ENCODE measurements around the gene PHC2. TPM values are rescaled to one million over a fixed set of nuclear protein-coding genes. Genes with fewer than 3 reads are reported as not detected.

PHC2 gene
- polyA plus RNA-seq, 1 donor (not counting 4 experiments of a cell fraction or from before 2014, with no cell fraction given): 51.7 TPM

DNA sequence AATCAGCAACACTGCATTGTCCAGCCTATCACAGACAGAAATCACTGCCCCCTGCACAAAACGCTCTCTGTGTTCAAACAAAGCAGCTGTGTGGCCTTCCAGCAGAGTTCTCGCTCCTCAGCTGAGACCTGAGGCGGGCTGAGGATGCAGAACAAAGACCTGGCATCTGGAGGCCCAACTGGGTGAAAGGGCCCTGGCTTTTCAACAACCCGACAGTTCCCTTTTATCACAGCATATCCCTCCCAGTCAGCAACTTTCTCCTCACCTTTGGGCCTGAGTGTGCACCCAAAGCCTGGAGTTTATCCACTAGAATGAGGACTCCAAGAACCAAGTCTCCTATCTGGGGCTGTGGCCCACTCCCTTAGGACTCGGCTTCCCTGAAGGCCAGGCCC lies 67.4 kb downstream of the PHC2 start:
- no peaks in the 10 kb centered on the region for H3K27me3 ChIP-seq (ENCODE audit: control insufficient read depth, extremely low read depth, insufficient read depth, low read length)
- DNase-seq (ENCODE audit: low read depth, low spot score) (no peak), FAIRE-seq (no peak)
- no peak overlapping the region for H3K9ac ChIP-seq (ENCODE audit: control insufficient read depth, extremely low read depth, insufficient read depth, low read length)
- H3K9me1 ChIP-seq (ENCODE audit: control insufficient read depth, extremely low read depth, insufficient read depth, low read length): peaks cover 3% of the 10 kb centered on the region
- no peaks in the 10 kb centered on the region for H3K79me2 ChIP-seq (ENCODE audit: control insufficient read depth, insufficient read depth, low read length)
- no peak overlapping the region for H3K4me3 ChIP-seq (ENCODE audit: control insufficient read depth in 2 of 3, extremely low read depth in 1 of 3, insufficient read depth in 2 of 3, low read depth in 1 of 3, low read length in 3 of 3)
- peaks cover 13 to 40% of the 10 kb centered on the region in 2 experiments for H3K36me3 ChIP-seq (ENCODE audit: control insufficient read depth in 2 of 2, extremely low read depth in 1 of 2, insufficient read depth in 2 of 2, low read length in 2 of 2)
- no peak overlapping the region for H2AFZ ChIP-seq (ENCODE audit: control insufficient read depth, low read length)
- H3K9me3 ChIP-seq (ENCODE audit: control insufficient read depth, low read depth, low read length): no peaks in the 10 kb centered on the region
- H3K4me1 ChIP-seq (ENCODE audit: control insufficient read depth, extremely low read depth, insufficient read depth, low read length): peaks cover 21% of the 10 kb centered on the region
- H3K27ac ChIP-seq (ENCODE audit: control insufficient read depth, insufficient read depth, low read length): no peak overlapping the region
- TF ChIP-seq EZH2 (IDR thresholded peaks at IDR 0.05; ENCODE audit: low read length): no peak
- TF ChIP-seq, protein P1, sequence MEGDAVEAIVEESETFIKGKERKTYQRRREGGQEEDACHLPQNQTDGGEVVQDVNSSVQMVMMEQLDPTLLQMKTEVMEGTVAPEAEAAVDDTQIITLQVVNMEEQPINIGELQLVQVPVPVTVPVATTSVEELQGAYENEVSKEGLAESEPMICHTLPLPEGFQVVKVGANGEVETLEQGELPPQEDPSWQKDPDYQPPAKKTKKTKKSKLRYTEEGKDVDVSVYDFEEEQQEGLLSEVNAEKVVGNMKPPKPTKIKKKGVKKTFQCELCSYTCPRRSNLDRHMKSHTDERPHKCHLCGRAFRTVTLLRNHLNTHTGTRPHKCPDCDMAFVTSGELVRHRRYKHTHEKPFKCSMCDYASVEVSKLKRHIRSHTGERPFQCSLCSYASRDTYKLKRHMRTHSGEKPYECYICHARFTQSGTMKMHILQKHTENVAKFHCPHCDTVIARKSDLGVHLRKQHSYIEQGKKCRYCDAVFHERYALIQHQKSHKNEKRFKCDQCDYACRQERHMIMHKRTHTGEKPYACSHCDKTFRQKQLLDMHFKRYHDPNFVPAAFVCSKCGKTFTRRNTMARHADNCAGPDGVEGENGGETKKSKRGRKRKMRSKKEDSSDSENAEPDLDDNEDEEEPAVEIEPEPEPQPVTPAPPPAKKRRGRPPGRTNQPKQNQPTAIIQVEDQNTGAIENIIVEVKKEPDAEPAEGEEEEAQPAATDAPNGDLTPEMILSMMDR (optimal IDR thresholded peaks at IDR 0.05 in 1 of 3, IDR thresholded peaks at IDR 0.05 in 1 of 3, conservative IDR thresholded peaks at IDR 0.05 in 1 of 3; ENCODE audit: extremely low read depth in 1 of 3, insufficient read depth in 2 of 3, low read length in 3 of 3): no peak
- H3K4me2 ChIP-seq (ENCODE audit: control insufficient read depth, extremely low read depth, insufficient read depth, low read depth, low read length): no peak overlapping the region
- H4K20me1 ChIP-seq (ENCODE audit: control insufficient read depth, extremely low read depth, insufficient read depth, low read length): peaks cover 3% of the 10 kb centered on the region
- dilution Hi-C loops (cut with MboI; ENCODE audit: extremely low pct_ligation_motif_present, low sequenced_read_pairs): no loop called here

DNA sequence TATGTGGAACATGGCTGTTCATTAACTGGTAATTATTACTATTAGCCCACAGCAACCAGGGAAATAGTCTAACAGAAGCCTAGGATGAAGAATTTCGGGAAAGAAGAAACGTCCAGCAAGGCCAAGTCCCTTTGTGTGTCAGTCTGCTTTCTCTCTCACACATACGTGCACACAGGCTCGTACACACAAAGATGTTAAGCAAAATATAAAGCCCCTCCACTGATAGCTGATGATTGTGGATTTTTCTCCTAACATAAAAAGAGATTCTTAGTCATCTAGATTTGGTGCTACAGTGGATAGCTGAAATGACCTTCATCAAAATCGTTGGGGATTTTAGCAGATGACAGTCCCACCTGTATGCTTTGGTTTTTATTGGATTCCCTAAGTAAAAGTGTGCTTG lies 67.9 kb downstream of the PHC2 start:
- no peak for DNase-seq (ENCODE audit: low read depth, low spot score)
- Histone ChIP-seq H3K36me3 (ENCODE audit: control insufficient read depth in 2 of 2, extremely low read depth in 1 of 2, insufficient read depth in 2 of 2, low read length in 2 of 2) (peaks cover 13 to 40% of the 10 kb centered on the region in 2 experiments), H3K27me3 (ENCODE audit: control insufficient read depth, extremely low read depth, insufficient read depth, low read length) (no peaks in the 10 kb centered on the region), H3K4me1 (ENCODE audit: control insufficient read depth, extremely low read depth, insufficient read depth, low read length) (peaks cover 21% of the 10 kb centered on the region), H3K79me2 (ENCODE audit: control insufficient read depth, insufficient read depth, low read length) (no peaks in the 10 kb centered on the region), H3K27ac (ENCODE audit: control insufficient read depth, insufficient read depth, low read length) (no peak overlapping the region), H3K9me1 (ENCODE audit: control insufficient read depth, extremely low read depth, insufficient read depth, low read length) (peaks cover 3% of the 10 kb centered on the region), H4K20me1 (ENCODE audit: control insufficient read depth, extremely low read depth, insufficient read depth, low read length) (peaks cover 3% of the 10 kb centered on the region), H3K4me3 (ENCODE audit: control insufficient read depth in 2 of 3, extremely low read depth in 1 of 3, insufficient read depth in 2 of 3, low read depth in 1 of 3, low read length in 3 of 3) (no peak overlapping the region), H3K9me3 (ENCODE audit: control insufficient read depth, low read depth, low read length) (no peaks in the 10 kb centered on the region), H2AFZ (ENCODE audit: control insufficient read depth, low read length) (no peak overlapping the region), H3K9ac (ENCODE audit: control insufficient read depth, extremely low read depth, insufficient read depth, low read length) (no peak overlapping the region), H3K4me2 (ENCODE audit: control insufficient read depth, extremely low read depth, insufficient read depth, low read depth, low read length) (no peak overlapping the region)
- FAIRE-seq: no peak
- dilution Hi-C loops (cut with MboI; ENCODE audit: extremely low pct_ligation_motif_present, low sequenced_read_pairs): no loop called here
- TF ChIP-seq, protein P1 (optimal IDR thresholded peaks at IDR 0.05 in 1 of 3, IDR thresholded peaks at IDR 0.05 in 1 of 3, conservative IDR thresholded peaks at IDR 0.05 in 1 of 3; ENCODE audit: extremely low read depth in 1 of 3, insufficient read depth in 2 of 3, low read length in 3 of 3): no peak
- TF ChIP-seq EZH2 (IDR thresholded peaks at IDR 0.05; ENCODE audit: low read length): no peak
